H1 (cell line): ENCODE measurements around the gene GCNT1. TPM values are rescaled to one million over a fixed set of nuclear protein-coding genes. Genes with fewer than 3 reads are reported as not detected.

Source experiments
- CTCF ChIA-PET: fragments of 300-600 bp; sonication (Branson Sonifier 250); formaldehyde crosslinking; loops from one replicate; lab custom pipeline; 2021; ENCODE audit not compliant: partially characterized antibody; lab: Charles Lee
- POLR2A ChIA-PET: fragments of 300-600 bp; sonication (Branson Sonifier 250); formaldehyde crosslinking; loops from one replicate; lab custom pipeline; 2021; ENCODE audit warnings: inconsistent platforms; ENCODE audit not compliant: partially characterized antibody; lab: Charles Lee
- DNase-seq, 2 experiments: peaks; one replicate each; pipeline versions ENCODE4 v3.0.0 to v3.0.0-alpha.2; 2010 to 2022; ENCODE audit warnings: low spot score in 2 of 2, low read depth in 1 of 2, mixed read lengths in 1 of 2
- FAIRE-seq: peaks from 2 replicates; lab custom pipeline; 2011; peaks lifted over from hg19 to GRCh38; lab: Jason Lieb, UNC
- H2AFZ ChIP-seq: 2 replicates; pipeline ENCODE4 v1.8.1; 2012; ENCODE audit warnings: low read length, inconsistent platforms
- H2AK5ac ChIP-seq: 2 replicates; pipeline ENCODE4 v1.6.1; 2013; ENCODE audit warnings: low read depth, low read length
- H2BK120ac ChIP-seq: replicated peaks from 2 replicates; pipeline ENCODE3; 2013; ENCODE audit warnings: low read depth, low read length, inconsistent platforms
- H2BK12ac ChIP-seq: 2 replicates; pipeline ENCODE4 v1.6.1; 2013; ENCODE audit warnings: low read depth, low read length
- H2BK15ac ChIP-seq: 2 replicates; pipeline ENCODE4 v1.6.1; 2013; ENCODE audit warnings: low read length
- H2BK20ac ChIP-seq: 2 replicates; pipeline ENCODE4 v1.6.1; 2013; ENCODE audit warnings: low read length
- H2BK5ac ChIP-seq: 2 replicates; pipeline ENCODE4 v1.6.1; 2013; ENCODE audit warnings: low read depth, low read length
- H3K14ac ChIP-seq: 2 replicates; pipeline ENCODE4 v1.6.1; 2013; ENCODE audit warnings: inconsistent platforms; ENCODE audit not compliant: insufficient read length
- H3K18ac ChIP-seq: 2 replicates; pipeline ENCODE4 v1.6.1; 2013; ENCODE audit warnings: low read length; ENCODE audit errors: extremely low read depth
- H3K23ac ChIP-seq: 2 replicates; pipeline ENCODE4 v1.6.1; 2013; ENCODE audit warnings: inconsistent platforms; ENCODE audit not compliant: insufficient read length
- H3K23me2 ChIP-seq: 2 replicates; pipeline ENCODE4 v1.6.1; 2013; ENCODE audit warnings: low read depth, low read length
- H3K27ac ChIP-seq: 2 replicates; pipeline ENCODE4 v1.6.1; 2011; ENCODE audit warnings: low read depth, low read length, inconsistent platforms
- H3K27me3 ChIP-seq, 4 experiments: replicated peaks in 1 of 4; 1 replicate in 1 of 4; 2 replicates in 3 of 4; pipeline versions ENCODE4 v1.6.1 to v1.8.1; 2011 to 2013; ENCODE audit warnings: low read length in 3 of 4, mild to moderate bottlenecking in 3 of 4, inconsistent platforms in 2 of 4, mixed read lengths in 2 of 4, moderate library complexity in 1 of 4; ENCODE audit not compliant: control insufficient read depth in 3 of 4, insufficient read depth in 3 of 4; ENCODE audit errors: extremely low read depth in 1 of 4
- H3K36me3 ChIP-seq, 4 experiments: 2 replicates each; pipeline versions ENCODE4 v1.6.1 to v1.8.1; 2011 to 2013; ENCODE audit warnings: mild to moderate bottlenecking in 4 of 4, low read length in 3 of 4, moderate library complexity in 2 of 4, control low read depth in 1 of 4, inconsistent platforms in 1 of 4; ENCODE audit not compliant: insufficient read depth in 4 of 4, control insufficient read depth in 2 of 4
- H3K4ac ChIP-seq: replicated peaks from 2 replicates; pipeline ENCODE3; 2013; ENCODE audit warnings: low read length, low read depth, mixed read lengths, inconsistent platforms; ENCODE audit not compliant: insufficient read length
- H3K4me1 ChIP-seq, 4 experiments: replicated peaks in 1 of 4; 1 replicate in 1 of 4; 2 replicates in 3 of 4; pipeline versions ENCODE4 v1.6.1 to v1.8.1; 2011 to 2013; ENCODE audit warnings: low read length in 3 of 4, inconsistent platforms in 2 of 4, mixed read lengths in 1 of 4; ENCODE audit not compliant: insufficient read depth in 4 of 4, control insufficient read depth in 3 of 4
- H3K4me2 ChIP-seq, 2 experiments: 2 replicates each; pipeline versions ENCODE4 v1.6.1 to v1.8.1; 2011 to 2013; ENCODE audit warnings: low read depth in 2 of 2, low read length in 2 of 2, control low read depth in 1 of 2, inconsistent platforms in 1 of 2, mild to moderate bottlenecking in 1 of 2; ENCODE audit not compliant: insufficient read depth in 1 of 2
- H3K4me3 ChIP-seq, 4 experiments: fragments of 200-600, 300-600 bp in 1 of 4; sonication (generic), shearing (Covaris generic), sonication (Bioruptor Twin) in 1 of 4; 2 replicates each; pipeline versions ENCODE4 v1.5.1 to v1.8.1; 2011 to 2016; ENCODE audit warnings: low read length in 4 of 4, low read depth in 3 of 4, control low read depth in 2 of 4, inconsistent platforms in 2 of 4, mild to moderate bottlenecking in 2 of 4, mixed read lengths in 1 of 4, moderate library complexity in 1 of 4; ENCODE audit not compliant: insufficient read depth in 2 of 4; ENCODE audit errors: extremely low read depth in 1 of 4
- H3K56ac ChIP-seq: replicated peaks from 2 replicates; pipeline ENCODE3; 2013; ENCODE audit warnings: low read depth, mild to moderate bottlenecking, mixed read lengths, low read length, inconsistent platforms; ENCODE audit not compliant: insufficient read length
- H3K79me1 ChIP-seq: 2 replicates; pipeline ENCODE4 v1.6.1; 2013; ENCODE audit warnings: low read depth, low read length, control low read depth
- H3K79me2 ChIP-seq, 2 experiments: 2 replicates each; pipeline versions ENCODE4 v1.6.1 to v1.8.1; 2012 to 2013; ENCODE audit warnings: low read length in 2 of 2, mild to moderate bottlenecking in 2 of 2, inconsistent platforms in 1 of 2; ENCODE audit not compliant: insufficient read depth in 2 of 2, control insufficient read depth in 1 of 2
- H3K9ac ChIP-seq, 4 experiments: replicated peaks in 1 of 4; 1 replicate in 1 of 4; 2 replicates in 3 of 4; pipeline versions ENCODE4 v1.6.1 to v1.8.1; 2011 to 2013; ENCODE audit warnings: low read depth in 3 of 4, low read length in 3 of 4, control low read depth in 2 of 4, mild to moderate bottlenecking in 2 of 4, moderate library complexity in 2 of 4, inconsistent platforms in 1 of 4; ENCODE audit errors: extremely low read depth in 1 of 4
- H3K9me3 ChIP-seq, 2 experiments: 2 replicates each; pipeline versions ENCODE4 v1.6.1 to v1.8.1; 2012 to 2013; ENCODE audit warnings: mild to moderate bottlenecking in 2 of 2, moderate library complexity in 2 of 2, control low read depth in 1 of 2, inconsistent platforms in 1 of 2, low read depth in 1 of 2, low read length in 1 of 2, mixed read lengths in 1 of 2; ENCODE audit not compliant: insufficient read depth in 2 of 2
- H4K20me1 ChIP-seq, 2 experiments: replicated peaks in 1 of 2; 2 replicates each; pipeline versions ENCODE3 to v1.8.1; 2011 to 2013; ENCODE audit warnings: inconsistent platforms in 2 of 2, low read length in 2 of 2, mild to moderate bottlenecking in 1 of 2; ENCODE audit not compliant: insufficient read depth in 2 of 2, control insufficient read depth in 1 of 2
- H4K5ac ChIP-seq: 2 replicates; pipeline ENCODE4 v1.6.1; 2013; ENCODE audit warnings: low read length, low read depth, mixed read lengths, inconsistent platforms; ENCODE audit not compliant: insufficient read length
- H4K8ac ChIP-seq: 2 replicates; pipeline ENCODE4 v1.8.0; 2013; ENCODE audit warnings: mild to moderate bottlenecking, moderate library complexity, low read length, inconsistent platforms; ENCODE audit not compliant: insufficient read depth; ENCODE audit errors: extremely low read depth
- H4K91ac ChIP-seq: replicated peaks from 2 replicates; pipeline ENCODE3; 2013; ENCODE audit warnings: low read length, mixed read lengths, inconsistent platforms; ENCODE audit not compliant: insufficient read length
- ASH2L ChIP-seq: fragments of 200-600, 300-600 bp; sonication (generic); IDR thresholded peaks from one replicate; pipeline ENCODE4 v1.7.1; 2017; ENCODE audit warnings: low read length
- CBX8 ChIP-seq: fragments of 300-800, 300-1000 bp; sonication (generic); IDR thresholded peaks from 2 replicates; pipeline ENCODE4 v1.7.1; 2016; ENCODE audit warnings: low read depth, low read length, borderline replicate concordance
- CTBP2 ChIP-seq: IDR thresholded peaks from 2 replicates; pipeline ENCODE4 v1.7.0; 2011; ENCODE audit warnings: borderline replicate concordance, mild to moderate bottlenecking, moderate library complexity, mixed read lengths, low read length; ENCODE audit not compliant: insufficient read depth, insufficient read length
- E2F6 ChIP-seq: IDR thresholded peaks from 2 replicates; pipeline ENCODE4 v1.6.1; 2012; ENCODE audit warnings: inconsistent platforms
- HDAC2 ChIP-seq, 2 experiments: fragments of 300-600 bp in 1 of 2; sonication (generic) in 1 of 2; IDR thresholded peaks; 2 replicates each; pipeline ENCODE4 v1.6.1; 2011 to 2012; ENCODE audit warnings: low read depth in 2 of 2, low read length in 2 of 2, mild to moderate bottlenecking in 2 of 2, moderate library complexity in 2 of 2, borderline replicate concordance in 1 of 2, inconsistent platforms in 1 of 2
- KDM5A ChIP-seq: fragments of 200-600 bp; IDR thresholded peaks from 2 replicates; pipeline ENCODE4 v1.7.1; 2012; ENCODE audit warnings: mild to moderate bottlenecking, low read length, inconsistent platforms, mixed read lengths
- POLR2AphosphoS5 ChIP-seq: IDR thresholded peaks from 2 replicates; pipeline ENCODE4 v1.6.1; 2011; ENCODE audit warnings: low read depth, low read length
- SP1 ChIP-seq: IDR thresholded peaks from 2 replicates; pipeline ENCODE4 v1.6.1; 2011; ENCODE audit warnings: low read depth, low read length
- SP2 ChIP-seq: IDR thresholded peaks from 2 replicates; pipeline ENCODE4 v1.6.1; 2012; ENCODE audit warnings: mild to moderate bottlenecking, low read length, inconsistent platforms
- SP4 ChIP-seq: IDR thresholded peaks from 2 replicates; pipeline ENCODE4 v1.6.1; 2012; ENCODE audit warnings: low read length, inconsistent platforms
- TEAD4 ChIP-seq: IDR thresholded peaks from 2 replicates; pipeline ENCODE4 v1.6.1; 2012; ENCODE audit warnings: low read depth, low read length, inconsistent platforms, mixed read lengths
- WGBS, 2 experiments: shearing (Covaris generic) in 1 of 2; methylation state at CpG; one replicate each; pipeline versions ENCODE4 v1.1.6 to v1.1.7; 2013 to 2015; ENCODE audit warnings: low lambda C conversion rate in 2 of 2, mixed read lengths in 2 of 2, inconsistent platforms in 1 of 2, low coverage in 1 of 2, missing lambda C conversion rate in 1 of 2; ENCODE audit not compliant: insufficient replicate concordance in 2 of 2, insufficient coverage in 1 of 2, insufficient read length in 1 of 2; ENCODE audit errors: extremely low coverage in 1 of 2, missing lambda C conversion rate in 1 of 2; 5-methylcytosine and 5-hydroxymethylcytosine counted together
- polyA plus RNA-seq, 7 experiments: library from polyadenylated mRNA; depleted of rRNA in 3 of 7; stranded (reverse) in 5 of 7; unstranded in 2 of 7; fragments of >200 nt in 5 of 7; fragments of 200-250 nt in 2 of 7; gene quantifications; 1 replicate in 5 of 7; 2 replicates in 1 of 7; 4 replicates in 1 of 7; pipeline versions ENCODE4 v1.2.1 to v1.2.3, GENCODE V29; 2011 to 2013; ENCODE audit warnings: missing spikeins in 2 of 7, mixed read lengths in 2 of 7
- total RNA-seq: library from RNA; stranded (reverse); fragmentation: NEBNext Ultra II Directional; extraction: Animal tissue kit (Norgen Biotek cat#: 25700); gene quantifications from 2 replicates; pipeline ENCODE4 v1.2.1, GENCODE V29; 2021

GCNT1 gene
- total and polyA plus RNA-seq, 2 of the 8 experiments (the other 6 are each of a cell fraction or from before 2014, with no cell fraction given) = 13.0 to 16.5 TPM

GRCh38 chr9:76502746-76503145 lies 43.8 kb downstream of the GCNT1 start:
- Histone ChIP-seq H4K91ac (no peak overlapping the region), H4K8ac (no peak overlapping the region), H3K56ac (no peak overlapping the region), H3K23me2 (no peaks in the 10 kb centered on the region), H3K18ac (no peak overlapping the region), H2BK12ac (no peak overlapping the region), H3K36me3 (peaks cover 0 to 14% (median 10%) of the 10 kb centered on the region in 4 experiments; a peak in 5 of 8 replicates), H2BK120ac (no peak overlapping the region), H3K4me2 (no peak overlapping the region), H2BK5ac (no peak overlapping the region), H2BK20ac (no peak overlapping the region), H3K4ac (no peak overlapping the region), H3K4me1 (no peaks in the 10 kb centered on the region), H3K9me3 (no peaks in the 10 kb centered on the region), H4K5ac (no peak overlapping the region), H3K14ac (no peak overlapping the region), H3K79me2 (no peaks in the 10 kb centered on the region), H3K4me3 (no peak overlapping the region), H2AFZ (no peak overlapping the region), H2BK15ac (no peak overlapping the region), H2AK5ac (no peak overlapping the region), H3K79me1 (no peaks in the 10 kb centered on the region), H3K9ac (no peak overlapping the region), H4K20me1 (peaks cover 0 to 1% of the 10 kb centered on the region in 2 experiments), H3K27ac (no peak overlapping the region), H3K23ac (no peak overlapping the region), H3K27me3 (no peaks in the 10 kb centered on the region)
- 91% methylated on average over 6 of the region's 6 CpGs; no CpG with 5 or more reads in 1 of the 2 experiments for WGBS, 2 experiments
- POLR2A ChIA-PET = no interaction called here
- DNase-seq (no peak), FAIRE-seq (no peak)
- CTCF ChIA-PET = interaction anchor here (0.7 kb wide), 1 partner anchor 240 kb away, joined by 3 read pairs; no protein-coding TSS in a partner anchor
- no peak for TF ChIP-seq SP4
- TF ChIP-seq CBX8 = no peak
- TF ChIP-seq E2F6 = no peak
- no peak for TF ChIP-seq CTBP2
- TF ChIP-seq HDAC2 (IDR thresholded peaks at IDR 0.05; ENCODE audit: borderline replicate concordance in 1 of 2, low read depth in 2 of 2, low read length in 2 of 2) = no peak
- TF ChIP-seq ASH2L = no peak
- TF ChIP-seq SP2 = no peak
- TF ChIP-seq KDM5A = no peak
- no peak for TF ChIP-seq TEAD4
- TF ChIP-seq POLR2AphosphoS5 = no peak
- TF ChIP-seq SP1 = no peak
